H1 (cell line): ENCODE measurements around the gene NBPF4. TPM values are rescaled to one million over a fixed set of nuclear protein-coding genes. Genes with fewer than 3 reads are reported as not detected.
"Not testable (repeated sequence)": the region's sequence is repeated elsewhere in the genome, so short reads cannot be mapped to it uniquely, and the experiment has no call there.

ENCODE experiments used
- CTCF ChIA-PET: fragments of 300-600 bp; sonication (Branson Sonifier 250); formaldehyde crosslinking; loops from one replicate; lab custom pipeline; 2021; ENCODE audit not compliant: partially characterized antibody; lab: Charles Lee
- POLR2A ChIA-PET: fragments of 300-600 bp; sonication (Branson Sonifier 250); formaldehyde crosslinking; loops from one replicate; lab custom pipeline; 2021; ENCODE audit warnings: inconsistent platforms; ENCODE audit not compliant: partially characterized antibody; lab: Charles Lee
- DNase-seq, 2 experiments: peaks; one replicate each; pipeline versions ENCODE4 v3.0.0 to v3.0.0-alpha.2; 2010 to 2022; ENCODE audit warnings: low spot score in 2 of 2, low read depth in 1 of 2, mixed read lengths in 1 of 2
- FAIRE-seq: peaks from 2 replicates; lab custom pipeline; 2011; peaks lifted over from hg19 to GRCh38; lab: Jason Lieb, UNC
- H2AFZ ChIP-seq: 2 replicates; pipeline ENCODE4 v1.8.1; 2012; ENCODE audit warnings: low read length, inconsistent platforms
- H2AK5ac ChIP-seq: 2 replicates; pipeline ENCODE4 v1.6.1; 2013; ENCODE audit warnings: low read depth, low read length
- H2BK120ac ChIP-seq: replicated peaks from 2 replicates; pipeline ENCODE3; 2013; ENCODE audit warnings: low read depth, low read length, inconsistent platforms
- H2BK12ac ChIP-seq: 2 replicates; pipeline ENCODE4 v1.6.1; 2013; ENCODE audit warnings: low read depth, low read length
- H2BK15ac ChIP-seq: 2 replicates; pipeline ENCODE4 v1.6.1; 2013; ENCODE audit warnings: low read length
- H2BK20ac ChIP-seq: 2 replicates; pipeline ENCODE4 v1.6.1; 2013; ENCODE audit warnings: low read length
- H2BK5ac ChIP-seq: 2 replicates; pipeline ENCODE4 v1.6.1; 2013; ENCODE audit warnings: low read depth, low read length
- H3K14ac ChIP-seq: 2 replicates; pipeline ENCODE4 v1.6.1; 2013; ENCODE audit warnings: inconsistent platforms; ENCODE audit not compliant: insufficient read length
- H3K18ac ChIP-seq: 2 replicates; pipeline ENCODE4 v1.6.1; 2013; ENCODE audit warnings: low read length; ENCODE audit errors: extremely low read depth
- H3K23ac ChIP-seq: 2 replicates; pipeline ENCODE4 v1.6.1; 2013; ENCODE audit warnings: inconsistent platforms; ENCODE audit not compliant: insufficient read length
- H3K23me2 ChIP-seq: 2 replicates; pipeline ENCODE4 v1.6.1; 2013; ENCODE audit warnings: low read depth, low read length
- H3K27ac ChIP-seq: 2 replicates; pipeline ENCODE4 v1.6.1; 2011; ENCODE audit warnings: low read depth, low read length, inconsistent platforms
- H3K27me3 ChIP-seq, 4 experiments: replicated peaks in 1 of 4; 1 replicate in 1 of 4; 2 replicates in 3 of 4; pipeline versions ENCODE4 v1.6.1 to v1.8.1; 2011 to 2013; ENCODE audit warnings: low read length in 3 of 4, mild to moderate bottlenecking in 3 of 4, inconsistent platforms in 2 of 4, mixed read lengths in 2 of 4, moderate library complexity in 1 of 4; ENCODE audit not compliant: control insufficient read depth in 3 of 4, insufficient read depth in 3 of 4; ENCODE audit errors: extremely low read depth in 1 of 4
- H3K36me3 ChIP-seq, 4 experiments: 2 replicates each; pipeline versions ENCODE4 v1.6.1 to v1.8.1; 2011 to 2013; ENCODE audit warnings: mild to moderate bottlenecking in 4 of 4, low read length in 3 of 4, moderate library complexity in 2 of 4, control low read depth in 1 of 4, inconsistent platforms in 1 of 4; ENCODE audit not compliant: insufficient read depth in 4 of 4, control insufficient read depth in 2 of 4
- H3K4ac ChIP-seq: replicated peaks from 2 replicates; pipeline ENCODE3; 2013; ENCODE audit warnings: low read length, low read depth, mixed read lengths, inconsistent platforms; ENCODE audit not compliant: insufficient read length
- H3K4me1 ChIP-seq, 4 experiments: replicated peaks in 1 of 4; 1 replicate in 1 of 4; 2 replicates in 3 of 4; pipeline versions ENCODE4 v1.6.1 to v1.8.1; 2011 to 2013; ENCODE audit warnings: low read length in 3 of 4, inconsistent platforms in 2 of 4, mixed read lengths in 1 of 4; ENCODE audit not compliant: insufficient read depth in 4 of 4, control insufficient read depth in 3 of 4
- H3K4me2 ChIP-seq, 2 experiments: 2 replicates each; pipeline versions ENCODE4 v1.6.1 to v1.8.1; 2011 to 2013; ENCODE audit warnings: low read depth in 2 of 2, low read length in 2 of 2, control low read depth in 1 of 2, inconsistent platforms in 1 of 2, mild to moderate bottlenecking in 1 of 2; ENCODE audit not compliant: insufficient read depth in 1 of 2
- H3K4me3 ChIP-seq, 4 experiments: fragments of 200-600, 300-600 bp in 1 of 4; sonication (generic), shearing (Covaris generic), sonication (Bioruptor Twin) in 1 of 4; 2 replicates each; pipeline versions ENCODE4 v1.5.1 to v1.8.1; 2011 to 2016; ENCODE audit warnings: low read length in 4 of 4, low read depth in 3 of 4, control low read depth in 2 of 4, inconsistent platforms in 2 of 4, mild to moderate bottlenecking in 2 of 4, mixed read lengths in 1 of 4, moderate library complexity in 1 of 4; ENCODE audit not compliant: insufficient read depth in 2 of 4; ENCODE audit errors: extremely low read depth in 1 of 4
- H3K56ac ChIP-seq: replicated peaks from 2 replicates; pipeline ENCODE3; 2013; ENCODE audit warnings: low read depth, mild to moderate bottlenecking, mixed read lengths, low read length, inconsistent platforms; ENCODE audit not compliant: insufficient read length
- H3K79me1 ChIP-seq: 2 replicates; pipeline ENCODE4 v1.6.1; 2013; ENCODE audit warnings: low read depth, low read length, control low read depth
- H3K79me2 ChIP-seq, 2 experiments: 2 replicates each; pipeline versions ENCODE4 v1.6.1 to v1.8.1; 2012 to 2013; ENCODE audit warnings: low read length in 2 of 2, mild to moderate bottlenecking in 2 of 2, inconsistent platforms in 1 of 2; ENCODE audit not compliant: insufficient read depth in 2 of 2, control insufficient read depth in 1 of 2
- H3K9ac ChIP-seq, 4 experiments: replicated peaks in 1 of 4; 1 replicate in 1 of 4; 2 replicates in 3 of 4; pipeline versions ENCODE4 v1.6.1 to v1.8.1; 2011 to 2013; ENCODE audit warnings: low read depth in 3 of 4, low read length in 3 of 4, control low read depth in 2 of 4, mild to moderate bottlenecking in 2 of 4, moderate library complexity in 2 of 4, inconsistent platforms in 1 of 4; ENCODE audit errors: extremely low read depth in 1 of 4
- H3K9me3 ChIP-seq, 2 experiments: 2 replicates each; pipeline versions ENCODE4 v1.6.1 to v1.8.1; 2012 to 2013; ENCODE audit warnings: mild to moderate bottlenecking in 2 of 2, moderate library complexity in 2 of 2, control low read depth in 1 of 2, inconsistent platforms in 1 of 2, low read depth in 1 of 2, low read length in 1 of 2, mixed read lengths in 1 of 2; ENCODE audit not compliant: insufficient read depth in 2 of 2
- H4K20me1 ChIP-seq, 2 experiments: replicated peaks in 1 of 2; 2 replicates each; pipeline versions ENCODE3 to v1.8.1; 2011 to 2013; ENCODE audit warnings: inconsistent platforms in 2 of 2, low read length in 2 of 2, mild to moderate bottlenecking in 1 of 2; ENCODE audit not compliant: insufficient read depth in 2 of 2, control insufficient read depth in 1 of 2
- H4K5ac ChIP-seq: 2 replicates; pipeline ENCODE4 v1.6.1; 2013; ENCODE audit warnings: low read length, low read depth, mixed read lengths, inconsistent platforms; ENCODE audit not compliant: insufficient read length
- H4K8ac ChIP-seq: 2 replicates; pipeline ENCODE4 v1.8.0; 2013; ENCODE audit warnings: mild to moderate bottlenecking, moderate library complexity, low read length, inconsistent platforms; ENCODE audit not compliant: insufficient read depth; ENCODE audit errors: extremely low read depth
- H4K91ac ChIP-seq: replicated peaks from 2 replicates; pipeline ENCODE3; 2013; ENCODE audit warnings: low read length, mixed read lengths, inconsistent platforms; ENCODE audit not compliant: insufficient read length
- WGBS, 2 experiments: shearing (Covaris generic) in 1 of 2; methylation state at CpG; one replicate each; pipeline versions ENCODE4 v1.1.6 to v1.1.7; 2013 to 2015; ENCODE audit warnings: low lambda C conversion rate in 2 of 2, mixed read lengths in 2 of 2, inconsistent platforms in 1 of 2, low coverage in 1 of 2, missing lambda C conversion rate in 1 of 2; ENCODE audit not compliant: insufficient replicate concordance in 2 of 2, insufficient coverage in 1 of 2, insufficient read length in 1 of 2; ENCODE audit errors: extremely low coverage in 1 of 2, missing lambda C conversion rate in 1 of 2; 5-methylcytosine and 5-hydroxymethylcytosine counted together
- polyA plus RNA-seq, 7 experiments: library from polyadenylated mRNA; depleted of rRNA in 3 of 7; stranded (reverse) in 5 of 7; unstranded in 2 of 7; fragments of >200 nt in 5 of 7; fragments of 200-250 nt in 2 of 7; gene quantifications; 1 replicate in 5 of 7; 2 replicates in 1 of 7; 4 replicates in 1 of 7; pipeline versions ENCODE4 v1.2.1 to v1.2.3, GENCODE V29; 2011 to 2013; ENCODE audit warnings: missing spikeins in 2 of 7, mixed read lengths in 2 of 7
- total RNA-seq: library from RNA; stranded (reverse); fragmentation: NEBNext Ultra II Directional; extraction: Animal tissue kit (Norgen Biotek cat#: 25700); gene quantifications from 2 replicates; pipeline ENCODE4 v1.2.1, GENCODE V29; 2021

The NBPF4 gene
- total and polyA plus RNA-seq, 2 of the 8 experiments (the other 6 are each of a cell fraction or from before 2014, with no cell fraction given) = not detected

GRCh38 chr1:108272485-108273327 lies 28.8 kb upstream of the NBPF4 start:
- H2BK5ac ChIP-seq, H3K4me3 ChIP-seq, FAIRE-seq, H3K18ac ChIP-seq, H3K14ac ChIP-seq, H2AK5ac ChIP-seq, H3K79me1 ChIP-seq, H2BK12ac ChIP-seq, H3K4me2 ChIP-seq, H2BK15ac ChIP-seq, H4K20me1 ChIP-seq, H3K4me1 ChIP-seq, H4K8ac ChIP-seq, H3K23ac ChIP-seq, DNase-seq, POLR2A ChIA-PET, H3K36me3 ChIP-seq, H3K23me2 ChIP-seq, H3K27me3 ChIP-seq, H2BK20ac ChIP-seq, H4K91ac ChIP-seq, H3K56ac ChIP-seq, CTCF ChIA-PET, H4K5ac ChIP-seq, H3K79me2 ChIP-seq, H3K9ac ChIP-seq, H3K27ac ChIP-seq, H2BK120ac ChIP-seq, H3K4ac ChIP-seq, H3K9me3 ChIP-seq, H2AFZ ChIP-seq: not testable (repeated sequence)
- no CpG with 5 or more reads among the region's 61 CpGs for WGBS, 2 experiments

GRCh38 chr1:108267097-108267496 lies 23.2 kb upstream of the NBPF4 start:
- WGBS, 2 experiments = 57% methylated on average over 1 of the region's 1 CpG; no CpG with 5 or more reads in 1 of the 2 experiments

More at GRCh38 chr1:108267097-108267496, 23.2 kb upstream of the NBPF4 start:
- H2BK20ac ChIP-seq, H3K79me1 ChIP-seq, H3K4me3 ChIP-seq, POLR2A ChIA-PET, H3K4me1 ChIP-seq, H4K20me1 ChIP-seq, H4K8ac ChIP-seq, H3K56ac ChIP-seq, H2BK15ac ChIP-seq, H3K4me2 ChIP-seq, DNase-seq, H4K5ac ChIP-seq, H3K27ac ChIP-seq, H3K14ac ChIP-seq, H2BK12ac ChIP-seq, H3K79me2 ChIP-seq, H3K4ac ChIP-seq, H3K36me3 ChIP-seq, H3K9me3 ChIP-seq, H3K23ac ChIP-seq, H3K23me2 ChIP-seq, H2AK5ac ChIP-seq, H3K27me3 ChIP-seq, H2AFZ ChIP-seq, H4K91ac ChIP-seq, H3K9ac ChIP-seq, FAIRE-seq, H2BK5ac ChIP-seq, H3K18ac ChIP-seq, CTCF ChIA-PET, H2BK120ac ChIP-seq: not testable (repeated sequence)
